ENCODE data around the gene PSKH1. TPM values are rescaled to one million over a fixed set of nuclear protein-coding genes. Genes with fewer than 3 reads are reported as not detected.
"Not testable (repeated sequence)": the region's sequence is repeated elsewhere in the genome, so short reads cannot be mapped to it uniquely, and the experiment has no call there.

The PSKH1 gene
- total RNA-seq, 5 donors from 2014 or later (not counting 1 experiment from before 2014, with no cell fraction given) = 14.8 to 31.4 (median 28.1) TPM

DNA sequence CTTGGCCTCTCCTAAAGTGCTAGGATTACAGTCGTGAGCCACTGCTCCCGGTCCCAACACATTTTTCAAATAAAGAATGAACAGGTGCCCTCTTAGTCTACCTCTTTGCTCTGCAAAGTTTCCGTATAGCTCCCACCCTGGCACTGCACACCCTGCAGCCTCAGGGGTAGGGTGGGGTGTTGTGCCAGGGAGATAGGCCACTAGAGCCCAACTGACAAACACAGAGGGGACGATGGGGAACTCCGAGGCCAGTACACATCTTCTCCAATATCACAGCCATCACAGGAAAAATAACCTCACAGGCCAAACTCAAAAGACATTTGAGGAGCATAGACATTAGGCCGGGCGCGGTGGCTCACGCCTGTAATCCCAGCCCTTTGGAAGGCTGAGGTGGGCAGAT, 78.1 kb downstream of the PSKH1 start:
- no peak overlapping the region for H3K4me3 ChIP-seq (ENCODE audit: control insufficient read depth in 1 of 2, extremely low read depth in 1 of 2, low read length in 1 of 2)
- no peaks in the 10 kb centered on the region for H3K27me3 Mint-ChIP-seq
- no peak for ATAC-seq (replicated peaks in 1 of 4)
- no peaks in the 10 kb centered on the region for H3K36me3 Mint-ChIP-seq
- H3K36me3 ChIP-seq (ENCODE audit: control insufficient read depth in 2 of 2, extremely low read depth in 1 of 2, insufficient read depth in 1 of 2, low read length in 1 of 2) = no peaks in the 10 kb centered on the region
- peak overlapping the region in 1 of 3 donors; percentile 48 for H3K4me3 Mint-ChIP-seq
- no peaks in the 10 kb centered on the region for H3K27me3 ChIP-seq (replicated peaks in 1 of 2; ENCODE audit: control insufficient read depth in 2 of 2, extremely low read depth in 1 of 2, insufficient read depth in 2 of 2, low read length in 1 of 2)
- POLR2A ChIA-PET = no interaction called here
- no peaks in the 10 kb centered on the region for H3K9me3 ChIP-seq
- H3K9me3 Mint-ChIP-seq = no peaks in the 10 kb centered on the region
- DNase-seq = no peak
- CTCF ChIA-PET = interaction anchor here in 1 of 2 donors (0.6 kb wide), 1 partner anchor 450 kb away, joined by 3 read pairs; no protein-coding TSS in a partner anchor
- H3K27ac Mint-ChIP-seq = peak overlapping the region in 1 of 2 donors; percentile 64
- no CpG with 5 or more reads among the region's 9 CpGs for WGBS (ENCODE audit: insufficient coverage)
- peaks cover 21 to 25% (median 21%) of the 10 kb centered on the region in 3 donors for H3K4me1 Mint-ChIP-seq
- peaks cover 10 to 28% of the 10 kb centered on the region in 2 experiments for H3K4me1 ChIP-seq (ENCODE audit: control insufficient read depth in 1 of 2, extremely low read depth in 1 of 2, insufficient read depth in 2 of 2, low read length in 2 of 2)
- H3K27ac ChIP-seq (ENCODE audit: low read length) = no peak overlapping the region

GRCh38 chr16:67972285-67972684, 79.2 kb downstream of the PSKH1 start:
- not testable (repeated sequence) for DNase-seq; H3K27ac Mint-ChIP-seq; ATAC-seq (replicated peaks in 1 of 4); H3K27ac ChIP-seq (ENCODE audit: low read length); H3K9me3 ChIP-seq; H3K4me3 ChIP-seq (ENCODE audit: control insufficient read depth in 1 of 2, extremely low read depth in 1 of 2, low read length in 1 of 2); H3K4me3 Mint-ChIP-seq; H3K9me3 Mint-ChIP-seq; H3K36me3 Mint-ChIP-seq; H3K36me3 ChIP-seq (ENCODE audit: control insufficient read depth in 2 of 2, extremely low read depth in 1 of 2, insufficient read depth in 1 of 2, low read length in 1 of 2); H3K27me3 ChIP-seq (replicated peaks in 1 of 2; ENCODE audit: control insufficient read depth in 2 of 2, extremely low read depth in 1 of 2, insufficient read depth in 2 of 2, low read length in 1 of 2); H3K27me3 Mint-ChIP-seq
- CTCF ChIA-PET = interaction anchor here (0.7 kb wide), 2 partner anchors 69 to 151 kb away, joined by 4 to 6 read pairs; no protein-coding TSS in a partner anchor
- POLR2A ChIA-PET = interaction anchor here in 1 of 2 donors (0.7 kb wide), 1 partner anchor 113 kb away, joined by 6 read pairs; no protein-coding TSS in a partner anchor
- H3K4me1 Mint-ChIP-seq = peaks cover 11 to 13% (median 12%) of the 10 kb centered on the region in 3 donors
- H3K4me1 ChIP-seq (ENCODE audit: control insufficient read depth in 1 of 2, extremely low read depth in 1 of 2, insufficient read depth in 2 of 2, low read length in 2 of 2) = peaks cover 6 to 17% of the 10 kb centered on the region in 2 experiments
- WGBS (ENCODE audit: insufficient coverage) = 100% methylated on average over 3 of the region's 7 CpGs

- no peaks in the 10 kb centered on the region for H3K36me3 Mint-ChIP-seq
- peaks cover 0 to 17% of the 10 kb centered on the region in 2 experiments for H3K27me3 ChIP-seq (replicated peaks in 1 of 2; ENCODE audit: control insufficient read depth in 2 of 2, extremely low read depth in 1 of 2, insufficient read depth in 2 of 2, low read length in 1 of 2)
- CTCF ChIA-PET = no interaction called here
- no peak overlapping the region for H3K4me3 Mint-ChIP-seq
- ATAC-seq (replicated peaks in 1 of 4) (no peak), DNase-seq (no peak)
- no peaks in the 10 kb centered on the region for H3K9me3 Mint-ChIP-seq
- H3K4me1 ChIP-seq (ENCODE audit: control insufficient read depth in 1 of 2, extremely low read depth in 1 of 2, insufficient read depth in 2 of 2, low read length in 2 of 2) = no peaks in the 10 kb centered on the region
- WGBS (ENCODE audit: insufficient coverage) = 60% methylated on average over 8 of the region's 14 CpGs
- no peaks in the 10 kb centered on the region for H3K4me1 Mint-ChIP-seq
- H3K27me3 Mint-ChIP-seq = peaks cover 0 to under 1% of the 10 kb centered on the region in 2 donors
- no peaks in the 10 kb centered on the region for H3K36me3 ChIP-seq (ENCODE audit: control insufficient read depth in 2 of 2, extremely low read depth in 1 of 2, insufficient read depth in 1 of 2, low read length in 1 of 2)
- H3K27ac Mint-ChIP-seq = no peak overlapping the region
- POLR2A ChIA-PET = no interaction called here
- H3K9me3 ChIP-seq = no peaks in the 10 kb centered on the region
- no peak overlapping the region for H3K4me3 ChIP-seq (ENCODE audit: control insufficient read depth in 1 of 2, extremely low read depth in 1 of 2, low read length in 1 of 2)
- no peak overlapping the region for H3K27ac ChIP-seq (ENCODE audit: low read length)
Observed at GRCh38 chr16:67975321-67976105, 82.5 kb downstream of the PSKH1 start.

- DNase-seq = no peak
- ChIA-PET CTCF (no interaction called here), POLR2A (no interaction called here)
- no peak for ATAC-seq (replicated peaks in 1 of 4)
- peak overlapping the region in 1 of 2 donors; percentile 39 for H3K27ac Mint-ChIP-seq
- peaks cover 0 to 1% of the 10 kb centered on the region in 2 donors for H3K27me3 Mint-ChIP-seq
- H3K27me3 ChIP-seq (replicated peaks in 1 of 2; ENCODE audit: control insufficient read depth in 2 of 2, extremely low read depth in 1 of 2, insufficient read depth in 2 of 2, low read length in 1 of 2) = peaks cover 0 to 17% of the 10 kb centered on the region in 2 experiments
- no peaks in the 10 kb centered on the region for H3K9me3 ChIP-seq
- H3K36me3 Mint-ChIP-seq = no peaks in the 10 kb centered on the region
- H3K4me3 Mint-ChIP-seq = no peak overlapping the region
- H3K4me1 Mint-ChIP-seq = no peaks in the 10 kb centered on the region
- no peaks in the 10 kb centered on the region for H3K4me1 ChIP-seq (ENCODE audit: control insufficient read depth in 1 of 2, extremely low read depth in 1 of 2, insufficient read depth in 2 of 2, low read length in 2 of 2)
- H3K9me3 Mint-ChIP-seq = no peaks in the 10 kb centered on the region
- no peaks in the 10 kb centered on the region for H3K36me3 ChIP-seq (ENCODE audit: control insufficient read depth in 2 of 2, extremely low read depth in 1 of 2, insufficient read depth in 1 of 2, low read length in 1 of 2)
- WGBS (ENCODE audit: insufficient coverage) = 85% methylated on average over 2 of the region's 2 CpGs
- no peak overlapping the region for H3K27ac ChIP-seq (ENCODE audit: low read length)
- H3K4me3 ChIP-seq (ENCODE audit: control insufficient read depth in 1 of 2, extremely low read depth in 1 of 2, low read length in 1 of 2) = no peak overlapping the region
Observed at GRCh38 chr16:67976205-67976604, 83.2 kb downstream of the PSKH1 start.

DNA sequence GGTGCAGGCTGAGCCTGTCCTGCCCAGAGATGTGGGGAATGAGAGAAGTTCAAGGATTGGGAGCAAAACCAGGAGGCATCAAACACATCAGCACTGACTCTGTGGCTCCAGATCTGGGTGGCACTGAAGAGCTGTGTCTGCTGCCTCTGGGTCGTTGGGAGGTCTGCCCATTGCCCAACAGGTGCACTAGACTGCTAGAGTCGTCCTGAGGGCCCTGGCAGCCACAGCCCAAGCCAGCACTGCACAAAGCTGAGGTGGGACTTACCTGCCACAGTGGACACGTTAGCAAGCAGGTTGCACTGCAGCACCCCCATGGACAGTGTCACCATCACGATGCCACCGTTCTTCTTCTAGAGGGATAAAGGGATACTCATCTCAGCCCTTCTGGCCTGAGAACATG, 84.0 kb downstream of the PSKH1 start:
- H3K4me1 Mint-ChIP-seq = no peaks in the 10 kb centered on the region
- no peak overlapping the region for H3K4me3 ChIP-seq (ENCODE audit: control insufficient read depth in 1 of 2, extremely low read depth in 1 of 2, low read length in 1 of 2)
- POLR2A ChIA-PET = no interaction called here
- H3K27me3 ChIP-seq (replicated peaks in 1 of 2; ENCODE audit: control insufficient read depth in 2 of 2, extremely low read depth in 1 of 2, insufficient read depth in 2 of 2, low read length in 1 of 2) = peaks cover 0 to 17% of the 10 kb centered on the region in 2 experiments
- ATAC-seq (replicated peaks in 1 of 4) (no peak), DNase-seq (no peak)
- no peaks in the 10 kb centered on the region for H3K9me3 Mint-ChIP-seq
- no peak overlapping the region for H3K4me3 Mint-ChIP-seq
- no peaks in the 10 kb centered on the region for H3K9me3 ChIP-seq
- H3K4me1 ChIP-seq (ENCODE audit: control insufficient read depth in 1 of 2, extremely low read depth in 1 of 2, insufficient read depth in 2 of 2, low read length in 2 of 2) = no peaks in the 10 kb centered on the region
- no peaks in the 10 kb centered on the region for H3K36me3 Mint-ChIP-seq
- no peaks in the 10 kb centered on the region for H3K36me3 ChIP-seq (ENCODE audit: control insufficient read depth in 2 of 2, extremely low read depth in 1 of 2, insufficient read depth in 1 of 2, low read length in 1 of 2)
- WGBS (ENCODE audit: insufficient coverage) = 77% methylated on average over 4 of the region's 5 CpGs
- CTCF ChIA-PET = no interaction called here
- H3K27me3 Mint-ChIP-seq = peaks cover 0 to 1% of the 10 kb centered on the region in 2 donors
- no peak overlapping the region for H3K27ac Mint-ChIP-seq
- H3K27ac ChIP-seq (ENCODE audit: low read length) = no peak overlapping the region

DNA sequence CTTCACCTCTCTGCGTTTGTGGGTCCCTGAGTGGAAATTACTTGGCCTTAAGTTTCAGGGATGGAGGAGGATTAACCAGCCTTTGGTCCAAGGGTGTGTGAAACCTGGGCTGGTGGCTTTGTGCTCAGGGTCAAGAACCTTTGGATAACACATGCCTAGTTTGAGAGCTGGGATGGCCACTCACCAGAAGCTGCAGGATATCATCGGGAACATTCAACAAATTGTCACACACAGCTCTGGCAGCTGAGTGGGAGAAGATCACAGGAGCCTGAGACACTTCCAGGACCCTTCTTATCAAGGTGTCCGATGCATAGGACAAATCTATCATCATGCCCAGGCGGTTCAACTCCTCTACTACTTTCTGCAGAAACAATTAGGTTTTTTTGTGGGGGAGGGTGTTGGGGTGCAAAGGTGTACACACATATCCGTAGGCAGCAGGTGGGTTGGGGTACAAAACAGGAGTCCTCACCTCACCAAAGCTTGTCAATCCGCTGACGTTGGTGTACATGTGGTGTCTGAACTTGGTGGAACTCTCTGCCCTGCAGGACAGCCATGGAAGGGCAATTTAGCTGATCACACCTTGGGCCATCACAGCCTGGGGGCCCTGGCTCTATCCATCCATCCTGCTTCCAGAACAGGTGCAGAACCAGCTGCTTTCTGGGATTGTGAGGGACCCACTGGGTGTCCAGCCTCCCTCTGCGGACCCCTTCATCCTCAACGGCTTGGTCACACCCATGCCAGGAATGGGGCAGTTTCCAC, 84.6 kb downstream of the PSKH1 start:
- no peak overlapping the region for H3K4me3 ChIP-seq (ENCODE audit: control insufficient read depth in 1 of 2, extremely low read depth in 1 of 2, low read length in 1 of 2)
- POLR2A ChIA-PET = no interaction called here
- no peaks in the 10 kb centered on the region for H3K36me3 ChIP-seq (ENCODE audit: control insufficient read depth in 2 of 2, extremely low read depth in 1 of 2, insufficient read depth in 1 of 2, low read length in 1 of 2)
- H3K27me3 Mint-ChIP-seq = peaks cover 0 to 1% of the 10 kb centered on the region in 2 donors
- ATAC-seq (replicated peaks in 1 of 4) = no peak
- 78% methylated on average over 6 of the region's 9 CpGs for WGBS (ENCODE audit: insufficient coverage)
- no peak overlapping the region for H3K4me3 Mint-ChIP-seq
- no peaks in the 10 kb centered on the region for H3K9me3 ChIP-seq
- CTCF ChIA-PET = interaction anchor here (0.5 to 0.6 kb wide), 2 partner anchors 28 to 162 kb away, joined by 3 to 7 read pairs; no protein-coding TSS in a partner anchor
- no peaks in the 10 kb centered on the region for H3K9me3 Mint-ChIP-seq
- peaks cover 0 to 17% of the 10 kb centered on the region in 2 experiments for H3K27me3 ChIP-seq (replicated peaks in 1 of 2; ENCODE audit: control insufficient read depth in 2 of 2, extremely low read depth in 1 of 2, insufficient read depth in 2 of 2, low read length in 1 of 2)
- no peaks in the 10 kb centered on the region for H3K36me3 Mint-ChIP-seq
- no peak overlapping the region for H3K27ac Mint-ChIP-seq
- H3K4me1 ChIP-seq (ENCODE audit: control insufficient read depth in 1 of 2, extremely low read depth in 1 of 2, insufficient read depth in 2 of 2, low read length in 2 of 2) = no peaks in the 10 kb centered on the region
- H3K4me1 Mint-ChIP-seq = peaks cover under 1 to 3% (median 1%) of the 10 kb centered on the region in 3 donors
- no peak overlapping the region for H3K27ac ChIP-seq (ENCODE audit: low read length)
- DNase-seq = no peak

Measured in T-cell (primary cell).